GM06990 (cell line): ENCODE measurements around the gene DOCK2.
"Not testable (repeated sequence)": the region's sequence is repeated elsewhere in the genome, so short reads cannot be mapped to it uniquely, and the experiment has no call there.

Source experiments
- DNase-seq: peaks from one replicate; pipeline ENCODE4 v3.0.0-alpha.2; 2011; ENCODE audit not compliant: insufficient read length; ENCODE audit errors: extremely low read depth
- H3K27me3 ChIP-seq: replicated peaks from 2 replicates; pipeline ENCODE4 v1.6.0; 2011; ENCODE audit warnings: low read length; ENCODE audit not compliant: control insufficient read depth, insufficient read depth
- H3K36me3 ChIP-seq: 2 replicates; pipeline ENCODE4 v1.5.1; 2011; ENCODE audit warnings: low read length; ENCODE audit not compliant: control insufficient read depth, insufficient read depth
- H3K4me3 ChIP-seq: replicated peaks from 2 replicates; pipeline ENCODE4 v1.5.1; 2011; ENCODE audit warnings: low read depth, mild to moderate bottlenecking, control low read depth, low read length
- TF ChIP-seq, protein P1 (sequence below): IDR thresholded peaks from 2 replicates; pipeline ENCODE4 v1.5.1; 2011; ENCODE audit warnings: low read length, control low read depth, mild to moderate bottlenecking, inconsistent platforms; ENCODE audit not compliant: insufficient read depth, poor library complexity, severe bottlenecking

DOCK2 gene

DNA sequence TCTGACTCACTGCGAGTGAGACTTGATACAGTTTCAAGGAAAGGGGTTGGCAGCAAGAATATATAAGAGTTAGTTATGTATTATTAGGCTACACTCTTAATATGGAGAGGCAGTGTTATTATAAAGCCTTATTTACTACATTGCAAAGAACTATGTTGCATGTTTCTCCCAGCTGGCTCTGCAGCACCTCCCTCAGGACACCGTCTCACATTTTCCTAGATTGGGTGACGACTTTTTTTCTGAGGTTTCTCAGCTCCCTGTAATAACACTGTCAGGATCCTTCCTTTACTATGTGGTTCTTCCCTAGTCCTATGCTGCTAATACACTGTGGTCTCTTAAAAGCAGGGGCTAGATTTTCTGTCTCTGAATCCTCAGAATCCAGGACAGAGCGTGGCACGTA lies 189.5 kb downstream of the DOCK2 start:
- H3K27me3 ChIP-seq = no peaks in the 10 kb centered on the region
- TF ChIP-seq, protein P1, sequence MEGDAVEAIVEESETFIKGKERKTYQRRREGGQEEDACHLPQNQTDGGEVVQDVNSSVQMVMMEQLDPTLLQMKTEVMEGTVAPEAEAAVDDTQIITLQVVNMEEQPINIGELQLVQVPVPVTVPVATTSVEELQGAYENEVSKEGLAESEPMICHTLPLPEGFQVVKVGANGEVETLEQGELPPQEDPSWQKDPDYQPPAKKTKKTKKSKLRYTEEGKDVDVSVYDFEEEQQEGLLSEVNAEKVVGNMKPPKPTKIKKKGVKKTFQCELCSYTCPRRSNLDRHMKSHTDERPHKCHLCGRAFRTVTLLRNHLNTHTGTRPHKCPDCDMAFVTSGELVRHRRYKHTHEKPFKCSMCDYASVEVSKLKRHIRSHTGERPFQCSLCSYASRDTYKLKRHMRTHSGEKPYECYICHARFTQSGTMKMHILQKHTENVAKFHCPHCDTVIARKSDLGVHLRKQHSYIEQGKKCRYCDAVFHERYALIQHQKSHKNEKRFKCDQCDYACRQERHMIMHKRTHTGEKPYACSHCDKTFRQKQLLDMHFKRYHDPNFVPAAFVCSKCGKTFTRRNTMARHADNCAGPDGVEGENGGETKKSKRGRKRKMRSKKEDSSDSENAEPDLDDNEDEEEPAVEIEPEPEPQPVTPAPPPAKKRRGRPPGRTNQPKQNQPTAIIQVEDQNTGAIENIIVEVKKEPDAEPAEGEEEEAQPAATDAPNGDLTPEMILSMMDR = peak; percentile 24
- no peak overlapping the region for H3K4me3 ChIP-seq
- H3K36me3 ChIP-seq = peaks cover 2% of the 10 kb centered on the region; the same call in 1 of the 2 replicates
- no peak for DNase-seq

- Histone ChIP-seq H3K4me3 (no peak overlapping the region), H3K36me3 (peaks cover 2% of the 10 kb centered on the region), H3K27me3 (no peaks in the 10 kb centered on the region)
- DNase-seq = no peak
- TF ChIP-seq, protein P1 = no peak
Observed at GRCh38 chr5:169827769-169828168, 190.7 kb downstream of the DOCK2 start.

GRCh38 chr5:169828385-169828784 lies 191.3 kb downstream of the DOCK2 start:
- DNase-seq = no peak

GRCh38 chr5:169831331-169831730 lies 194.3 kb downstream of the DOCK2 start:
- no peaks in the 10 kb centered on the region; the same call in 1 of the 2 replicates for H3K36me3 ChIP-seq
- DNase-seq = no peak

More at GRCh38 chr5:169828385-169828784, 191.3 kb downstream of the DOCK2 start:
- Histone ChIP-seq H3K4me3 (no peak overlapping the region), H3K36me3 (peaks cover 2% of the 10 kb centered on the region), H3K27me3 (no peaks in the 10 kb centered on the region)
- TF ChIP-seq, protein P1 = no peak

GRCh38 chr5:169832304-169832703 lies 195.2 kb downstream of the DOCK2 start:
- TF ChIP-seq, protein P1 = no peak
- Histone ChIP-seq H3K27me3 (no peaks in the 10 kb centered on the region), H3K4me3 (no peak overlapping the region), H3K36me3 (no peaks in the 10 kb centered on the region; the same call in 1 of the 2 replicates)
- DNase-seq = no peak

More at GRCh38 chr5:169831331-169831730, 194.3 kb downstream of the DOCK2 start:
- TF ChIP-seq, protein P1 = no peak
- H3K27me3 ChIP-seq = no peaks in the 10 kb centered on the region
- no peak overlapping the region for H3K4me3 ChIP-seq

DNA sequence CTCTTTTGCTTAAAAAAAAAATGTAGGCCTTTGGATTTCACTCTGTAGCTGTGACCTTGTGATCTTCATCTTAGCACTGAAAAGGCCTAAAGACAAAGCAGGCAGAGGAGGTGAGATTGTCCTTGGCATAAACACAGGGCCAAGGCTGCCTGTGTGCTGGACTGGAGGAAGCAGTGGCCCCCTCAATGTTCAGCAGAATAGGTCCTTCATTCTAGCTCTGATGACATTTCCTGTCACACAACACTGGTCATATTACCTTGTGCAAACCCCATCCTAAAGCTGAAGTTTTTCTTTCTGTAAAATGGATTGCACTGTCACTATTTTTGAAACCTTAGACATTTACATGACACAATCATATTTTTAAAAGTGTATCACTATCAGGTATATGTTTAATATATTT lies 195.8 kb downstream of the DOCK2 start:
- Histone ChIP-seq H3K4me3 (no peak overlapping the region), H3K27me3 (no peaks in the 10 kb centered on the region), H3K36me3 (no peaks in the 10 kb centered on the region; the same call in 1 of the 2 replicates)
- no peak for DNase-seq
- TF ChIP-seq, protein P1 = no peak

DNA sequence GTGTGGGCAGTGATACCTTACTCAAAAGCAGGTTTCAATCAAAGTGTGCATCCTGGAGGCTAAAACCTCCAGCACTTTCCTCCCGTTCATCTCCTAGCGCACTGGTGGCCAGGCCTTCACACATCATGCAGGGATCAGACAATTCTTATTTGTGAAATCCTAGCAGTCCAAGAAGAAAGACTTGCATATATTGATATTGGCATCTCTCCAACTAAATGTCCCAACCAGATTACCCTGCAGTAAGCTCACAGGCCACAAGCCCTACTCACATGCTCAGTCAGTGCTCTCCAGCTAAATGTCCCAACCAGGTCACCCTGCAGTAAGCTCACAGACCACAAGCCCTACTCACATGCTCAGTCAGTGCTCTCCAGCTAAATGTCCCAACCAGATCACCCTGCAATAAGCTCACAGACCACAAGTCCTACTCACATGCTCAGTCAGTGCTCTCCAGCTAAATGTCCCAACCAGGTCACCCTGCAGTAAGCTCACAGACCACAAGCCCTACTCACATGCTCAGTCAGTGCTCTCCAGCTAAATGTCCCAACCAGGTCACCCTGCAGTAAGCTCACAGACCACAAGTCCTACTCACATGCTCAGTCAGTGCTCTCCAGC lies 196.7 kb downstream of the DOCK2 start:
- DNase-seq = not testable (repeated sequence)

GRCh38 chr5:169834540-169834939 lies 197.5 kb downstream of the DOCK2 start:
- H3K27me3 ChIP-seq, DNase-seq, H3K4me3 ChIP-seq, H3K36me3 ChIP-seq: not testable (repeated sequence)

More for the DNA sequence above, 196.7 kb downstream of the DOCK2 start:
- H3K4me3 ChIP-seq, H3K27me3 ChIP-seq, H3K36me3 ChIP-seq: not testable (repeated sequence)
